OCI-LY7 (cell line): ENCODE measurements around the gene ENO2. TPM values are rescaled to one million over a fixed set of nuclear protein-coding genes. Genes with fewer than 3 reads are reported as not detected.

Experiments
- BruUV-seq: library from RNA; stranded (reverse); fragments of 400-500 nt; replicated peaks from 2 replicates; lab custom pipeline; 2021; lab: Mats Ljungman, UMichigan
- CTCF ChIA-PET: fragments of 300-600 bp; sonication (Branson Sonifier 250); formaldehyde crosslinking; loops from one replicate; lab custom pipeline; 2022; ENCODE audit warnings: antibody characterized with exemption; ENCODE audit not compliant: unreplicated experiment; lab: Charles Lee
- POLR2A ChIA-PET: fragments of 300-600 bp; sonication (Branson Sonifier 250); formaldehyde crosslinking; loops from one replicate; lab custom pipeline; 2022; ENCODE audit warnings: antibody characterized with exemption; lab: Charles Lee
- DNase-seq: peaks from one replicate; pipeline ENCODE4 v3.0.0-alpha.2; 2015; ENCODE audit warnings: low spot score
- H2AFZ ChIP-seq: fragments of 200-600 bp; sonication (generic), shearing (Covaris generic); 2 replicates; pipeline ENCODE4 v1.6.1; 2014; ENCODE audit warnings: mild to moderate bottlenecking, antibody characterized with exemption, low read length, moderate library complexity
- H3K27ac ChIP-seq: fragments of 200-600 bp; sonication (generic); 2 replicates; pipeline ENCODE4 v1.5.1; 2014; ENCODE audit warnings: mixed run types, low read depth, mild to moderate bottlenecking, moderate library complexity, low read length, inconsistent platforms; ENCODE audit not compliant: poor library complexity, severe bottlenecking
- H3K36me3 ChIP-seq: fragments of 200-600 bp; sonication (generic); 2 replicates; pipeline ENCODE4 v1.6.1; 2014; ENCODE audit warnings: mild to moderate bottlenecking, antibody characterized with exemption, low read length, moderate library complexity, mixed read lengths; ENCODE audit not compliant: insufficient read depth
- H3K4me1 ChIP-seq: fragments of 200-600 bp; sonication (generic); 2 replicates; pipeline ENCODE4 v1.5.1; 2014; ENCODE audit warnings: mild to moderate bottlenecking, low read length; ENCODE audit not compliant: insufficient read depth, poor library complexity, severe bottlenecking
- H3K4me2 ChIP-seq: fragments of 200-600 bp; sonication (generic); 2 replicates; pipeline ENCODE4 v1.6.1; 2014; ENCODE audit warnings: mild to moderate bottlenecking, low read length
- H3K4me3 ChIP-seq: fragments of 200-600 bp; sonication (generic); 2 replicates; pipeline ENCODE4 v1.5.1; 2014; ENCODE audit warnings: mild to moderate bottlenecking, low read depth, low read length; ENCODE audit not compliant: poor library complexity, severe bottlenecking
- H3K79me2 ChIP-seq: fragments of 200-600 bp; sonication (generic); 2 replicates; pipeline ENCODE4 v1.6.1; 2016; ENCODE audit warnings: low read depth, mild to moderate bottlenecking, low read length, moderate library complexity, mixed read lengths; ENCODE audit not compliant: insufficient read depth
- H3K9me2 ChIP-seq: fragments of 200-600 bp; sonication (generic); 2 replicates; pipeline ENCODE4 v1.6.1; 2016; ENCODE audit warnings: mild to moderate bottlenecking, low read length, mixed read lengths; ENCODE audit not compliant: insufficient read depth
- H3K9me3 ChIP-seq: fragments of 200-600 bp; sonication (generic); 2 replicates; pipeline ENCODE4 v1.6.1; 2014; ENCODE audit warnings: mild to moderate bottlenecking, mixed run types, low read length, mixed read lengths
- H4K20me1 ChIP-seq: fragments of 200-600 bp; sonication (generic); 2 replicates; pipeline ENCODE4 v1.6.1; 2014; ENCODE audit warnings: mild to moderate bottlenecking, antibody characterized with exemption, low read length, moderate library complexity, mixed read lengths; ENCODE audit not compliant: insufficient read depth
- EZH2phosphoT487 ChIP-seq: fragments of 200-600 bp; sonication (generic); IDR thresholded peaks from 2 replicates; pipeline ENCODE4 v1.6.1; 2018; ENCODE audit warnings: low read depth, borderline replicate concordance, mild to moderate bottlenecking, mixed run types, antibody characterized with exemption, low read length, moderate library complexity, mixed read lengths
- intact Hi-C: fragments of 100-400 bp; cut with micrococcal nuclease; formaldehyde crosslinking; loops from one replicate; pipeline ENCODE4 v1.10.0; 2022; ENCODE audit not compliant: unreplicated experiment
- total RNA-seq, 2 experiments: library from RNA; depleted of rRNA in 1 of 2; stranded (reverse); fragments of >200 nt in 1 of 2; shearing (Covaris generic) in 1 of 2; gene quantifications; 2 replicates each; pipeline ENCODE4 v1.2.3, GENCODE V29; 2014 to 2022
- TF ChIP-seq, protein P1 (sequence below): fragments of 200-600 bp; sonication (generic); conservative IDR thresholded peaks from 2 replicates; pipeline ENCODE4 v1.5.1; 2014; ENCODE audit warnings: mild to moderate bottlenecking, antibody characterized with exemption, low read length, moderate library complexity, mixed read lengths

Gene ENO2
- total RNA-seq, 2 experiments from 2014 or later, result 24.9 to 89.5 TPM

DNA sequence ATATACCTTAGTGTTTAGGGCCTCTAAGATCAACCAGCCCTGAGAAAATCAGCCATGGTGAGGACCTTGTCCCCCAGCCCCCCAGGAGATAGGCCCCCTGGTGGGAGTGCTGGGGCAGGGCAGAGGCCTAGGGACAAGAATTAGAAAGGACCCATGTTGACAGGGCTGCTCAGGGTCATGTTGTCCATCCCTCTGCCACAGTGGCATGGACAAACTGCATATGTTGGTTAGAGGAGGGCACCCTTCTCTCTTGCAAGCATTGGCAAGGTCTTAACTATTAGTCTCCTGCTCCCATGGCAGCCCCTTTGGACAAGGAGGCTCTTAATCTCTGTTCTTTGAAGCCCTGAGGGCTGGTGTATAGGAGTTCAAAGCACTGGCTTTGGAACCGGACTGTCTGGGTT is 36.0 kb downstream of the ENO2 start:
- intact Hi-C loops, result no loop called here
- peaks cover 2% of the 10 kb centered on the region; the same call in 1 of the 2 replicates for H3K79me2 ChIP-seq
- POLR2A ChIA-PET, result interaction anchor here (1.9 kb wide), 1 partner anchor 10 kb away, joined by 14 read pairs; no protein-coding TSS in a partner anchor

DNA sequence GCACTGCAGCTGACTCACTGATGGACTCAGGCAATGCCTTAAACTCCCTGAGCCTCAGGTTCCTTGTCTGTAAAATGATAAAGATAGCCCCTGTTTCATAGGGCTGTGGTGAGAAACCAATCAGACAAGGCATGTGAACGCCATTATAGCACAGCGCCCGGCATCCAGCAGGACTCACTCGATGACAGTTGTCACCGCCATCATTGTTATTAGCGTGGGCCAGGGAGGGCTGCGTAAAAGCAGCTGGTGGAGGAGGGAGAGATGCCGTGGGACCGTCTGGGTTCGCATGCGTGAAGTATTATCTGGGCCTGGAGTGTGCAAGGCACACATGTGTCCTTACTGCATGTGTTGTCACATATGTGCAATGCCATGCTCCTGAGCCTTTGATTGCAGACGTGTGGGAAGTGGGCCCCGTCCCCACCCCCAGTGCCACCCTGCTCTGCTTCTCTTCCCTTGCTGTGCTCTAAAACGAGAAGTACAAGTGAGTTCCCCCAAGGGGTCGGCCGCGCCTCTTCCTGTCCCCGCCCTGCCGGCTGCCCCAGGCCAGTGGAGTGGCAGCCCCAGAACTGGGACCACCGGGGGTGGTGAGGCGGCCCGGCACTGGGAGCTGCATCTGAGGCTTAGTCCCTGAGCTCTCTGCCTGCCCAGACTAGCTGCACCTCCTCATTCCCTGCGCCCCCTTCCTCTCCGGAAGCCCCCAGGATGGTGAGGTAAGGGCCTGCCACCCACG is 36.6 kb downstream of the ENO2 start, which contains the start of gene PTPN6:
PTPN6 (plus strand) TSS at position 546 of the 730 bp plus-strand sequence; CDS start at position 703, 157 bp downstream.
- Histone ChIP-seq H3K4me1 (peaks cover 88% of the 10 kb centered on the region), H3K79me2 (no peaks in the 10 kb centered on the region), H3K27ac (peak within 1 kb of the TSS; percentile 49), H2AFZ (peak within 1 kb of the TSS; percentile 46; the same call in 1 of the 2 replicates), H3K9me2 (no peaks in the 10 kb centered on the region), H3K4me3 (peak within 1 kb of the TSS; percentile 67), H3K36me3 (no peaks in the 10 kb centered on the region), H4K20me1 (no peaks in the 10 kb centered on the region), H3K4me2 (peak within 1 kb of the TSS; percentile 87), H3K9me3 (no peaks in the 10 kb centered on the region)
- intact Hi-C loops, result loop anchor here (1.0 kb wide), 1 partner anchor 8 kb away; no protein-coding TSS in a partner anchor
- ChIA-PET CTCF (interaction anchor here (0.6 to 1.2 kb wide), 5 partner anchors 11 to 323 kb away, joined by 3 to 6 read pairs (median 3); no protein-coding TSS in a partner anchor), POLR2A (interaction anchor here (1.2 to 1.9 kb wide), 2 partner anchors 10 to 18 kb away, joined by 3 to 14 read pairs; no protein-coding TSS in a partner anchor)
- no TSS peak for BruUV-seq
- DNase-seq, result peak; percentile 83
- TF ChIP-seq EZH2phosphoT487, result no peak
- TF ChIP-seq, protein P1, sequence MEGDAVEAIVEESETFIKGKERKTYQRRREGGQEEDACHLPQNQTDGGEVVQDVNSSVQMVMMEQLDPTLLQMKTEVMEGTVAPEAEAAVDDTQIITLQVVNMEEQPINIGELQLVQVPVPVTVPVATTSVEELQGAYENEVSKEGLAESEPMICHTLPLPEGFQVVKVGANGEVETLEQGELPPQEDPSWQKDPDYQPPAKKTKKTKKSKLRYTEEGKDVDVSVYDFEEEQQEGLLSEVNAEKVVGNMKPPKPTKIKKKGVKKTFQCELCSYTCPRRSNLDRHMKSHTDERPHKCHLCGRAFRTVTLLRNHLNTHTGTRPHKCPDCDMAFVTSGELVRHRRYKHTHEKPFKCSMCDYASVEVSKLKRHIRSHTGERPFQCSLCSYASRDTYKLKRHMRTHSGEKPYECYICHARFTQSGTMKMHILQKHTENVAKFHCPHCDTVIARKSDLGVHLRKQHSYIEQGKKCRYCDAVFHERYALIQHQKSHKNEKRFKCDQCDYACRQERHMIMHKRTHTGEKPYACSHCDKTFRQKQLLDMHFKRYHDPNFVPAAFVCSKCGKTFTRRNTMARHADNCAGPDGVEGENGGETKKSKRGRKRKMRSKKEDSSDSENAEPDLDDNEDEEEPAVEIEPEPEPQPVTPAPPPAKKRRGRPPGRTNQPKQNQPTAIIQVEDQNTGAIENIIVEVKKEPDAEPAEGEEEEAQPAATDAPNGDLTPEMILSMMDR, result no peak

More for the DNA sequence above, 36.0 kb downstream of the ENO2 start:
- no peaks in the 10 kb centered on the region for H3K9me2 ChIP-seq
- peak overlapping the region; percentile 67 for H3K4me3 ChIP-seq
- CTCF ChIA-PET, result interaction anchor here (1.2 to 1.5 kb wide), 2 partner anchors 10 to 18 kb away, joined by 3 read pairs; no protein-coding TSS in a partner anchor
- no peaks in the 10 kb centered on the region for H4K20me1 ChIP-seq
- no TSS peak for BruUV-seq
- peaks cover 92% of the 10 kb centered on the region for H3K4me1 ChIP-seq
- no peaks in the 10 kb centered on the region for H3K9me3 ChIP-seq
- H3K27ac ChIP-seq, result peak overlapping the region; percentile 49
- H3K36me3 ChIP-seq, result no peaks in the 10 kb centered on the region
- TF ChIP-seq, protein P1, result peak; percentile 82
- TF ChIP-seq EZH2phosphoT487, result no peak
- peak overlapping the region; percentile 87 for H3K4me2 ChIP-seq
- DNase-seq, result peak; percentile 67
- H2AFZ ChIP-seq, result peak overlapping the region; percentile 46; the same call in 1 of the 2 replicates
